GM18502 (cell line): ENCODE results near the gene BAIAP3.
A peak's percentile ranks its signal among the peaks of the same experiment; 100 is the strongest.

Experiments
- ATAC-seq: cut with Tn5 transposase; IDR thresholded peaks from one replicate; pipeline ENCODE4 v1.9.1; 2021; ENCODE audit warnings: mild to moderate bottlenecking; ENCODE audit not compliant: unreplicated experiment, poor library complexity

Gene BAIAP3

DNA sequence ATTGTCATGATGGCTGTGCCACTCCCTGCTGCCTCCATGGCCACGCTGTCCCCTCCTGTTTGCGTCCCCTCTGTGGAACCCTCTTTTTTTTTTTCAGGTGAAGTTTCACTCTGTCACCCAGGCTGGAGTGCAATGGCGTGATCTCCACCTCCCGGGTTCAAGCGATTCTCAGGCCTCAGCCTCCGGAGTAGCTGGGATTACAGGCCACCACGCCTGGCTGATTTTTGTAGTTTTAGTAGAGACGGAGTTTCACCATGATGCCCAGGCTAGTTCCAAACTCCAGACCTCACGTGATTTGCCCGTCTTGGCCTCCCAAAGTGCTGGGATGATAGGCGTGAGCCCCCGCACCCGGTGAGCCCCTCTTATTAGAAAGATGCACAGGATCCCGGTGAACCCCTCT, 35.0 kb upstream of the BAIAP3 start:
- no peak for ATAC-seq

DNA sequence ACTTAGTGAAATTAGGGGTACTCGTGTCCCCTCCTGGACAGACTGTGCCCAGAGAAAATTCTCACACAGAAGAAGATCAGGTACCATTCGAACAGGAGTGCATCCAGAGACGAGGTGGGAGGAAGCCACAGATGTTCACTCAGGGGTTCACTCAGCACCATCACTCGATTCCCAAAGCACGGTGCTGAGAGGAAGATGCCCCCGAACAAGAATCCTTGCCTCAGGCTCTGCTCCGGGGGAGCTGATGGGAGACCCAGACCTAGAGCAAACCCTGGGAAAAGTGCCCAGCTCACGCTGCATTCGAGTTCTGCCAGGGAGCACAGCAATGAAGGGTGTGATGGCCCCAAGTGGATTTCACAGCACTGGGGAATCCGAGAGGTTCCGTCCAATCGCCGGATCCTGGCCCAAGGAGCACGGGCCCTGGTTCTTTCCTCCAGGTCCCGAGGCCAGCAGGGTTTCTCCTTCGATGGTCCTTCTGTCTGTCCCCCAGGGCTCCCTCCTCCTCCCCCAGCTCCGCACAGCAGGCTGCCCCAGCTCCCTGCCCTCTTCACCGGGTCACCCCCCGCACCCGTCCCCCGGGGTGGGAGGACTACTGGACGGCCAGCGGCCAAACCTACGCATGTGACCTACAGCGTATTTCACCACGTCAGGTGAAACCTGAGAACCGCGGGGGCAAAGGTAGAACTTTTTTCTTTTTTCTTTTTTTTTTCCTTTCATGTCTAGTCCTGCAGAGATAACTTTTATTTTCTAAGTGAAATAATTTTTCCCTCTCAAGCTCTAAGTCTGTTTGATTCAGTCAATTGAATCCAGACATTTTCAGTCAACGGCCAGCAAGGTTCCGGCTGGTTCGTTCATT, 34.2 kb upstream of the BAIAP3 start:
- no peak for ATAC-seq

DNA sequence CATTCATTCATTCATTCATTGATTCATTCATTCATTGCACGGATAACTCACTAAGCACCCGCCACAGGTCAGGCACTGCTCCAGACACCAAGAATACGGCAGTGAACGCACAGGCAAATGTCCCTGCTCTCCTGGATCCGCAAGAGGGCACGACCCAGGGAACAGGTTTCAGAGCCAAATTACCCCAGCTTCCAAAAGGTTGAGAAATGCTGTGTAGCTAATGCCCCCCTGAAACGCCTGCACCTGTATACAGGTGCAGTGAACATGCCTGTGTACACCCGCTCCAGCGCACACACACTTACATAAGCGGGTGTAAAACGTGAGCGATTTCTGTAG, 33.6 kb upstream of the BAIAP3 start:
- no peak for ATAC-seq

DNA sequence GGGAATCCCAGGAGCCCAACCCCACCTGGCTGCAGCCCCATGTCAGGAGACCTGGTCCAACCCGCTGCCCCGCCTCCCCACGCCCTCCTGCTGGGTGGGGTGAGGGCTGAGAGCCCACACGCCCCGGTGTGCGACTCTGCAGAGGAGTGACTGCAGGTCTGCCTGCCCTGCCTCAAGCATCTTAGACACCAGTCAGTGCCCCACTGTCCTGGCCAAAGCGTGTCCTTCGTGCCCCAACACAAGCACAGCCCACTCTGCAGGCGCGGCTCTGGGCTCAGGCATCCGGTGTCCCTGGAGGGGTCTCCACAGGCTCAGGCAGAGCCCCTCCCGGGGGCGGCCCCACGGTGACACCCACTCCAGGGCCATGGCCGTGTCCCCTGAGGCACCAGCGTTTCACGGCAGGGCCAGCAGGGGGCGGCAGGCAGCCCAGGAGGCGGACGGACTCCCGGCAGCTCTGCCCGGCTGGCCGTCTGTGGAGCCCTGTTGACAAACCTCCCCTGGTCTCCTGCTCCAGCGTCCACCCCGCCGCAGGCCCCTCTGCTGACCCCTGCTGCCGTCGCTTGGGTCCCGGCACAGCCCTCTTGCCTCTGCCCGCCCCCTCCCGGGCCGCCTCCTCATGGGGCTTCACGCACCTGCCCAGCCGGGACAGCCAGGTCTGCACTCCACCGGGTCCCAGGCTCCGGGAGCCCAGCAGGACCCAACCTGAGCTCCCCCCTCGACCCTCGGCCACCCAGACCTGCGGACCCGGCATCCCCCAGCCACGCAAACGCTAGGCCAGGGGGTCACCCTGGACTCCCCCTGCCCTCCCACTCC, 32.6 kb upstream of the BAIAP3 start:
- no peak for ATAC-seq

DNA sequence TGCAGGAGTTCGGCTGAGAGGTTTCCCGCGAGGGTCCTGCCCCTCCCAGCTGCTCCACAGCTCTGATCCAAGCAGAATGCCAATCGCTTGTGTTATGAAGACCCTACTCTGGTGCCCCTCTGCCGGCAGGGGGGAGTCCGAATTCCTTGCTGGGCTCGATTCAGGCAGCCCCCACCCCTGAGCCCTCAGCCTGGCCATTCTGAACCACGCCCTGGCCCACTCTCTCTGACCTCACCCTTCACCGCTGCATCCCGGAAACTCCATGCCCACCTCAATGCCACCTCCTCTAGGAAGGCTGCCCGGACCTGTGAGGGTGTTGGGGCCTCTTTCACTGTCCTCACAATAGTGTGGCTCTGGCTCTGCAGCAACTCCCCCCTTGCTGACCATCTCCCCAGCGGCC, 31.9 kb upstream of the BAIAP3 start:
- no peak for ATAC-seq

DNA sequence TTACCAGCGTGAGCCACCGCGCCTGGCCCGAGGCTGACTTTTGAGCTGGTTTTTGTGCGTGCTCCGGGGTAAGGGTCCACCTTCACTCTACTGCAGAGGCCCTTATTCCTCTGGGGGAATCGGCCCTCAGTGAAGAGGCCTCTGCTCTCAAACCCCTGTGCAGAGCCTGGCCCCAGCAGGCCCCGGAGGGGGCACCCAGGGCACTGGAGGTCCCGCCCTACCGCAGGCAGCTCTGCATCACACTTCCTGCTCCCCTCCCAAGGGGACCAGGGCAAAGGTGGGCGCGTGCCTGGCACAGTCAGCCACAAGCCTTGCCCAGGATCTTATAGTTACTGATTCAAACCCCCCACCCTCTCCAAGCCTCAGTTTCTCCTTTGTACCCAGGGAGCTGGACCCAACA, 27.6 kb upstream of the BAIAP3 start:
- ATAC-seq: no peak

DNA sequence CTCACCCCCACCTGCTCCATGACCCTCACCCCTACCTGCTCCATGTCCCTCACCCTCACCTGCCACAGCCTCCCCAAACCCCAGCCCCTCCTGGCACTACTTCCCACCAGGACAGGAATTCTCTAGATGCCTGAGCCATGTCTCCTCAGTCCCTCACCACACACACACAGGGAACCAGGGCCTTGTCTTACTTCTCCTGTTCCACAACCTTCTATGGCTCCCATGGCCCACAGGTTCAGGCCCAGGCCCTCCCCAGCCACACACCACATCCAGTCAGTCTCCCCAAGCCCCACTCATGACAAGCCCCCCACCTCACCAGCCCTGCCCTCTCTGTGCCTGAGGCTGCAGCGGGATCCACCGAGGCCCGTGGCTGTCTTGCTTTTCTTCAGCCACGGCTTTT, 27.1 kb upstream of the BAIAP3 start:
- no peak for ATAC-seq

DNA sequence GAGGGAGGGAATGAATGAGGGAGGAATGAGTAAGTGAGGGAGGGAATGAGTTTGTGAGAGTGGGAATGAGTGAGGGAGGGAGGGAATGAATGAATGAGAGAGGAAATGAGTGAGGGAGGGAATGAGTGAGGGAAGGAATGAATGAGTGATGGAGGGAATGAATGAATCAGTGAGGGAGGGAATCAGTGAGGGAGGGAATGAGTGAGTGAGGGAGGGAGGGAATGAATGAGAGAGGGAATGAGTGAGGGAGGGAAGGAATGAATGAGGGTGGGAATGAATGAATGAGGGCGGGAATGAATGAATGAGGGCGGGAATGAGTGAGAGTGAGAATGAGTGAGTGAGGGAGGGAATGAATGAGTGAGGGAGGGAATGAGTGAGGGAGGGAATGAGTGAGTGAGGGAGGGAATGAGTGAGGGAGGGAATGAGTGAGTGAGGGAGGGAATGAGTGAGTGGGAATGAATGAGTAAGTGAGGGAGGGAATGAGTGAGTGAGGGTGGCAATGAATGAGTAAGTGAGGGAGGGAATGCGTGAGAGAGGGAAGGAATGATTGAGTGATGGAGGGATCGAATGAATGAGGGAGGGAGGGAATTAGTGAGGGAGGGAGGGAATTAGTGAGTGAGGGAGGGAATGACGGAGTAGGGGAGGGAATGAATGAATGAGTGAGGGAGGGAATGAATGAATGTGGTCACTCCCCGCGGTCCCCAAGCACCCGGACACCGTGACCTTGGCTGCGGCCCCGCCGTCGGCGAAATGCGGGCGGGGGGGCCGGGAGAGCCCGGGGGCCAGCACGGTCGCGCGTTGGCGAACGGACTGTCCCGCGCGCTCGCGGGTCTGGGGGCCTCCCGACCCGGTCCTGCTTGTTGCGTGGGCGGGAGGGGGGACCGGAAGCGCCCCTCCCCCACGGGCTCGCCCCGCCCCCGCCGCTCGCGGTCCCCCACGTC, 25.1 kb upstream of the BAIAP3 start:
- no peak for ATAC-seq

DNA sequence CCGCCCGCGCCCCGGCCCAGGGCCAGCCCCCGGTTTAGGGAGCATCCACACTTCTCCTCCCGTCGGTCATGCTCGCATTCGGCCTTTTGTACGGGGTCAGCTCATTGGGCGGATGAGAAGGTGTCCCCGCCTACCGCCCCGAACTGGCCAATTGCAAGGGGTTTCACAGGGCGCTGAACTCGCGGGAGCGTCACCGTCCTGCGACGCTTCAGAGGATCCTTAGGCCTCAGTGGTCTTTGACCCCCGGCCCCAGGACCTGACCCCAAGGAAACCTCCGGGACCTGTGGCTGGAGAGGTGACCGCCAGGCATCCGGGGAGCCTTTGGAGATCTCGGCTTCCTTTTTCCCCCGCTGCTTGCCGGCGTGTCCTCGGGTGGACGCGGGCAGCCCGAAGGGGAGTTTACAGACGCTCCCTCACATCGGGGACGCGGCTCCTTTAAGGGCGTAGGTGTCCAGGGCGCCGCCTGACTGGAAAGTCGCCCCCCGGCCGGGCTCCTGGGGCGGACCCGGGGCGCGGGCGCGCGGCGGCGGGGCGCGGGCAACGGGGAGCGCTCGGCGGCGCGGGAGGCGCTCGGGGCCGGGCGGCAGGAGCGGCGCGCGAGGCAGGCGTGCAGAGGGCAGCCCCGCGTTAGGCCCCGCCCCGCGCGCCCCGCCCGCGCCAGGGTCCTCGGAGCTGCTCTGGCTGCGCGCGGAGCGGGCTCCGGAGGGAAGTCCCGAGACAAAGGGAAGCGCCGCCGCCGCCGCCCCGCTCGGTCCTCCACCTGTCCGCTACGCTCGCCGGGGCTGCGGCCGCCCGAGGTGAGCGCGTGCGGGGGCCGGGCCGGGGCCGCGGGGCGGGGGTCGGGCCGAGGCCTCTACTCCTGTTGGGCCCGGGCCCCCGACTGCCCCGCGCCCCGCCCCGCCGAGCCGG, 24.2 kb upstream of the BAIAP3 start, which contains the start of gene UBE2I:
UBE2I (plus strand) TSS at position 660 of the 909 bp plus-strand sequence. CDS start 4,395 bp downstream, outside the sequence.
- peak; percentile 64 for ATAC-seq

DNA sequence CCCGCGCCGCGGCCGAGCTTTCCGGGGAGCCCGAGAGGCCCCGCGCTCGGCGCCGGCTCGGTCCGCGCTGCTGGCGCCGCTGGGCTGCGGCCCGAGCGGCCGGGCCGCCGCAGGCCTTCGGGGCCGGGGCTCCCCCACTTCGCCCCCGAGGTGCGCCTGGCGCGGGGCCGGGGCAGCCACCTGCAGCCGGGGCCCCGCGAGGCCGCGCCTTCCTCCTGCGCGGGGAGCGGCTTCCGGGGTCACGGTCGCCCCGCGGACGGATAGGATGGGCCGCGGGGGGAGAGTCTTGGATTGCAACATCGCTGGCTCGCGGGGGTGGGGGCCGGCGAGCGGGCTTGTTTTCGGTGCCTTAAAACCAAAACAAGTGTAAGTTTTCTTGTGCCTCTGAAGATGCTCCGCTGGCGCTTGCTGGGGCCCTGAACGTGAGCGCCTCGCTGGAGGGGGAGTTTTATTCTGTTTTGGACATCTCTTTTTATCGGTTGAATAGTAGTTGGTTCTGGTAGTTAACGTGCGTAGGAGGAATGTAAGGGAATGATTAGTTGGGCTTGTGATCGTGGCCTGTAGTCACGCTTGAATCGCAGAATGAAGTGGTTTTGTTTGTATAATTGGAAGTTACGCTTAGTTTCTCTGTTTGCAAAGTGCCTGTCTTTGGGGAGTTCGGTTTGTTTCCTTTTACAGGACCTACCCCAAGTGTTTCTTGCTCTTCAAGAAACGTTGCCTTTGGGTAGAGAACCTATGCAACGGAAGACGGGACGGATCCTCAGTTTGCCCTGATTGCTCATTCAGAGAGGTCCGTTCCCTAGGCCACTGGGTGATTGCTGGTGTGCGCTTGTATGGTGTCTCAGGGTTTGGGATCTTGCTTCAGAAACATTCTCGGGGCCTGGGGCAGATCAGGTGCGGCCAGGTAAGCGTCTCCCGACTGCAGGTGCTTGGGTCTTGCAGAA, 23.3 kb upstream of the BAIAP3 start:
- ATAC-seq: peak; percentile 26

DNA sequence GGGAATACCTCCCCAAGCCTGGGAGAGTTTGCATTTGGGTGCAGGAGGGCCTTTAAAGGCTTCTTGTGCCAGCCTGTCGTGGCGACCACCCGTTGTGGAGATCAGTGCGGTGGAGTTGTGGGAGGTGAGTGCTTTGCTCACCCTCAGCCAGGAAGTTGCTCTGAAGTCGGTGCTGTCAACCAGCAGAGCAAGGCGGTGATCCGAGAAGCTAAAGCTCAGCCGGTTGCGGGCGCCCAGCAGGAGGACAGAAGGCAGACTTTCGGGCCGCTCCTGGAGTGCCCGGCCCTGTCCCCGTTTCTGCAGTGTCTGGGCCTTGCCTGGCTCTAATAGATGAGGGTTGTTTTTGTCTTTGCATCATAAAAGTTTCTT, 22.6 kb upstream of the BAIAP3 start:
- ATAC-seq: no peak

DNA sequence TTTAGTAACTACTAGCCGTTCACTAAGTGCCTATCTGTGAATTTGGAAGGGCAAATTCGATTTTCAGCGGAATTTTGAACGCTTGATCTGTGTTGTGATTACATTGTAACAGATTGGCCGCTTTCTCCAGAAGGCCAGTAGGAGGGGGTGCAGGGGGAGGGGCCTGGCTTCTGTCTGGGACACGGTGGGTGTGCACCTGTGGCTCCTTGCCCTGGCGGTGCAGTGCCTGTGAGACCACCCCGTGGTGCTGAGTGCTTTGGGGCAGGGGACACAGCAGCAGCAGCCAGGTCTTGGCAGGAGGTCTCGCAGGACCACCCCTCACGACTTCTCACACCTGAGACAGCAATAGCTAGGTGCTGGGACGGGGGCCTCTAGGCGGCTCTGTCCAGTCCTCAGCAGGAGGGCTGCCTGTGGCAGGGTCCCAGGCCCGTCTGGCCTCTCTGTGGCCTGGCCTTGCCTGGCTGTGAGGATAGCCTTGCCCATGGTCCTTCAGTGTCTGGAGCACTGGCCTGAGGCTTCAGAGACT, 22.2 kb upstream of the BAIAP3 start:
- ATAC-seq: no peak

DNA sequence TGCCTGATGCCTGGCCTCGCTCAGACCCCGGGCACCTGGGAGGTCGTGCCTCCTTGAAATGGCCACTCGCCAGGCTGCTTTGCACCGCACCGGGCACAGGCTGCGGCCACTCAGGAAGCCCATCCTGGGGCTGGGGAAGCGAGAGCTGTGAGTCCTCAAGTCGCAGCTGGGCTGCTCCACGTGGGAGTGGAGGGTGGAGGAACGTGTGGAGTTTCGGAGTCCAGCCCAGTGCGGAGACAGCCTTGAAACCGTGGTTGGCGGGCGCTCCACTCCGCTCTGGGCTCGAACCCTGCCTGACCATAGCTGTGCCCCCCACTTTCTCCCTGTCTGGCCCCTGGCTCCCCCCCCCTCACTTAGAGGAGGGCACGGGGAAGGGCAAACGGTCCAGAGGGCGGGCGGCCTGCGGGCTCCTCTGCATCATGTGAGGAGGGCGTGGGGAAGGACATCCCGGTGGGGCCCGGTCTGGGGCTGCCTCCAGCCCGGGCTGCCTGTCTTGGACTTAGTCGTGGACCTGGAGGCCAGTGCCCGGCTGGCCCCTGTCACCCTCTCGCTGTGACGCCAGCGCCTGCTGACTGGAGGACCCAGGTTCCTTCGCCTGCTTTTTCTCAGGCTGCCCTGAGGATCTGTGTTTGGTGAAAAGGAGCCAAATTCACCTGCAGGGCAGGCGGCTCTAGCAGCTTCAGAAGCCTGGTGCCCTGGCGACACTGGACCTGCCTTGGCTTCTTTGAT, 21.5 kb upstream of the BAIAP3 start:
- ATAC-seq: no peak

DNA sequence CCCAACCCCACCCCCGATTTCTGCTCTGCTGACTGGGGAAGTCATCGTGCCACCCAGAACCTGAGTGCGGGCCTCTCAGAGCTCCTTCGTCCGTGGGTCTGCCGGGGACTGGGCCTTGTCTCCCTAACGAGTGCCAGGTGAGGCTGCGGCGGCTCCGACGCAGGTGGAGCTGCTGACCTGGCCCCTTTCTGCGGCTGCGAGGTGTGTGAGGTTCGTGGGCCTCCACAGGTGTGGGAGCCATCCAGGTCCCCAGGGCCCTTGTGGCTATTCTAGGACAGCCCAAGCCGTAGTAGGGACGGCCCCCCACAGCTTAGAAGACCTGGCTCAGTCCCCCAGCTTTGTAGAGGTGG, 21.0 kb upstream of the BAIAP3 start:
- no peak for ATAC-seq

DNA sequence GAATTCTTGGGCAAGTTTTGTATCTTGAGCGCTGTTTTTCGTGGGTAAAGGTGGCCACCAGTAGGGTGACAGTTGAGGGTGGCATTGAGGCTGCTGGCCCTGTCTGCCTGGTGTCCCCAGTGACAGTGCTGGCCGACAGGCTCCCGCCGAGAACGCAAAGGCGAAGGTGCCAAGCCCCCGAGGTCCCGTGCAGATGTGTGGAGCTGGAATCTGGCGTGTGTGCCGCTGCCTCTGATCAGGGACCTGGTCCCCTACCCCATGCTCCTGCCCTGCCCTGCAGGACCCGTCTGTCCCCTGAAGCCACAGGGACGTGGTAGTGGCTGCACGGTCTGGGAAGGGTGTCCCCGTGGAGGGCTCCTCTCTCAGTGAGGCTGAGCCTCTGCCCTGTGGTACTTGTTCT, 20.5 kb upstream of the BAIAP3 start:
- ATAC-seq: no peak

DNA sequence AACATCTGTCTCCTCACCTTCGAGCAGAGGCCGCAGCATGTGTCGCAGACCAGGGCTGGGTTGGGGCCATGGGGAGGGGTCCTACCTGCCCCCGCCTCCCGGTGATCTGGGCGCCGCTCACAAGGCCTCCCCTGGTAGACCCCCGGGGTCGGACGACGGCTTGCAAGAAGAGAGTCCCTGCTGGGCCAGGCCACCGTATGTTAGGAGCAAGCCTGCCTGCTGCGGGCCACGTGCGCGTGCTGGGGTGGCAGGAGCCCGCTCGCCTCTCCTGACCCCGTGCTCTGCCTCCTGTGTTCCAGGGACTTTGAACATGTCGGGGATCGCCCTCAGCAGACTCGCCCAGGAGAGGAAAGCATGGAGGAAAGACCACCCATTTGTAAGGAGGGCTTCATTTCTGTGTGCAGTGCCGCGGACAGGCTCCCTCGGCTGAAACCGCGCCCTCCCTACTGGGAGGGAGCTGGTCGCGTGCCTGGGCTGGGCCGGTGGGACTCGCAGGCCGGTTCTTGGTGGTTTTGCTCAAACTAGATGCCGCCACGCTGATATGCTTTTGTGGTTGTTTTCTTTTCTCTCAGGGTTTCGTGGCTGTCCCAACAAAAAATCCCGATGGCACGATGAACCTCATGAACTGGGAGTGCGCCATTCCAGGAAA, 19.6 kb upstream of the BAIAP3 start:
- no peak for ATAC-seq

DNA sequence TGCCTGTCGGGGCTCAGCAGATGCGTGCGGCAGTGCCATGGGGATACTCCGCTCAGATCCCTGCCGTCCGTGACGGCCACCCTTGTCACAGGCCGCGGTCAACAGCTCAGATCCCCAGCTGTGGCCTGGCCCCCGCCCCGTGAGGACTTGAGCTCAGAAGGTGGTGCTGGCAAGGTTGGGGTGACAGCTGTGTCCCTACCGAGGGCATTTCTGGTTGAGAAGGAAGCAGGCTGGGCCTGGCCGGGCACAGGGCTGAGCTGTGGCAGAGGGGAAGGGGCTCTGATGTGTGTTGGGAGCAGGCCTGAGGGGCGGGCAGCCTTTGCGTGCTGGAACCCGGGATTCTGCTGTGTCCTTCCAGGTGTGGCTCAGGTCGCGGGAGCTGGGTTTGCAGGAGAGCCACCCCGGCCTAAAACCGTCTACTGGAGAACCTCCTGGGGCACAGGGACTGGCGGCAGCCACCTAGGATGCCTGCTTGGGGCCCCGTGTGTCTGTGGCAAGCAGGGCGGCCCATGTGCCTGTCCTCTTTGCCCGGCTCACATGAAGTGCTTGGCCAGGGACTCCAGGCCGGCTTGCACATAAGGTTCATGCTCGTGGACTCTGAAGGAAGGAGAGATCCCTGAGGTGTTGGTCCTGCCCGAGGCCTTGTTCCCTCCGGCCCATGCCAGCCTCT, 18.9 kb upstream of the BAIAP3 start:
- ATAC-seq: no peak
